ACC112 (cell line): Measurements from ENCODE around the gene SMC6.

Experiments
- H2AFZ ChIP-seq: fragments of 200-600 bp; sonication (generic); one replicate; pipeline ENCODE4 v1.6.0; 2017; ENCODE audit warnings: antibody characterized with exemption, low read length; ENCODE audit not compliant: unreplicated experiment
- H3K27ac ChIP-seq: fragments of 200-600 bp; sonication (generic); 2 replicates; pipeline ENCODE4 v1.5.1; 2014; ENCODE audit warnings: low read depth, mild to moderate bottlenecking, antibody characterized with exemption, low read length, moderate library complexity
- H3K27me3 ChIP-seq: fragments of 200-600 bp; sonication (generic); 2 replicates; pipeline ENCODE4 v1.6.1; 2014; ENCODE audit warnings: mild to moderate bottlenecking, antibody characterized with exemption, low read length, moderate library complexity, mixed read lengths; ENCODE audit not compliant: insufficient read depth
- H3K36me3 ChIP-seq: fragments of 200-600 bp; sonication (generic); 2 replicates; pipeline ENCODE4 v1.6.1; 2016; ENCODE audit warnings: mild to moderate bottlenecking, antibody characterized with exemption, low read length, moderate library complexity, mixed read lengths; ENCODE audit not compliant: insufficient read depth
- H3K4me1 ChIP-seq: fragments of 200-600 bp; sonication (generic); one replicate; pipeline ENCODE4 v1.6.1; 2016; ENCODE audit warnings: low read length, mixed read lengths; ENCODE audit not compliant: insufficient read depth, unreplicated experiment, control insufficient read depth
- H3K4me3 ChIP-seq: fragments of 200-600 bp; sonication (generic); 2 replicates; pipeline ENCODE4 v1.5.1; 2014; ENCODE audit warnings: mild to moderate bottlenecking, low read depth, low read length
- H3K79me2 ChIP-seq: fragments of 200-600 bp; sonication (generic); one replicate; pipeline ENCODE4 v1.6.0; 2016; ENCODE audit warnings: low read length; ENCODE audit not compliant: control insufficient read depth, unreplicated experiment, insufficient read depth

SMC6 gene

GRCh38 chr2:17748745-17749144 lies 4.9 kb downstream of the SMC6 start:
- Histone ChIP-seq H3K27ac (no peak overlapping the region), H3K27me3 (no peaks in the 10 kb centered on the region), H3K79me2 (peaks cover 60% of the 10 kb centered on the region), H2AFZ (no peak overlapping the region), H3K4me1 (peaks cover 9% of the 10 kb centered on the region), H3K4me3 (no peak overlapping the region), H3K36me3 (peaks cover 11% of the 10 kb centered on the region; the same call in 1 of the 2 replicates)

DNA sequence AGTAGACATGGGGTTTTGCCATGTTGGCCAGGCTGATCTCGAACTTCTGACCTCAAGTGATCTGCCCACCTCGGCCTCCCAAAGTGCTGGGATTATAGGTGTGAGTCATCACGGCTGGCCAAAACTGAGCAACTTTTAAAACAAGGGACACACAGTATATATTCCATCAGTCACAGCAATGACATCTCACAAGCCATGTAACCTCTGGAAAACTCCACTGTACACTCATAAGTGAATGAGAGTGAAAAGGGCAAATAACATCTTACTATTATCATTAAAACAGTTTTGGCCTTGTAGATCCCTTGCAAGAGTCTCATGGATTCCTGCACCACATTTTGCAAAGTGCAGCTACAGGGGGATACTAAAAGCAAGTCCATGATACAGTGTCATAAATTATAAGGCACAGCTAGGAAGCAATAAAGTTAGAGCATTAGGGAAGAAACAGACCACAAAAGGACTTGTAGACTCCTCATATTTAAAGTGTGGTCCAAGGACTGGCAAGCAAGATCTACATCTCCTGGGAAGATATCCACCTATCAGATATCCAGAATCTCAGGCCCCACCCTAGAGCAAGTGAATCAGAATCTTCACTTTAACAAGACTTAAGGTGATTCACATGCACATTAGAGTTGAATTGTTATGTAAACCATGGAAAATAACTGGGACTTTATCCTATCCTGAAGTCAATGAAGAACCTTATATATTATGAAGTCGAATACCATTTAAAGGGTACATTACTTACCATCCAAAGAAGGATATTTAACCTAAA lies 5.7 kb downstream of the SMC6 start:
- Histone ChIP-seq H3K36me3 (peaks cover 12% of the 10 kb centered on the region; the same call in 1 of the 2 replicates), H2AFZ (no peak overlapping the region), H3K27me3 (no peaks in the 10 kb centered on the region), H3K4me1 (peaks cover 9% of the 10 kb centered on the region), H3K27ac (no peak overlapping the region), H3K79me2 (peaks cover 57% of the 10 kb centered on the region), H3K4me3 (no peak overlapping the region)

DNA sequence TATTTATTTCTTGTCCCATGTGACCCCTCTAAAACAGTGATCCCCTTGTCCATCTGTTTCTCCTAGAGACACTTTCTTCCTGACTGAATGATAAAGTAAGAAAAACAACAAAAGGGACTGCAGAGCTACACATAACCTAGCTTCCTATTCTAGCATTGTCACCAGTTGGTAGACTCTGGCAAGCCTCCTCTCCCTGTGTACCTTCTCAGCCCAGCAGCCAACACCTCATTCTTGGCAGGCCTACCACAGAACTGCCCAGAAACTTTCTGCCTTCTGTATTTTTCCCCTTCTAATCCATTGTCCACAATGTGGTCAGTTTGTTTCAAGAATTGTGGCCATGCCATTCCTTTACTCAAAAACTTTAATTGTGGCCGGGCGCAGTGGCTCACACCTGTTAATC lies 13.4 kb downstream of the SMC6 start:
- Histone ChIP-seq H3K4me3 (no peak overlapping the region), H3K36me3 (peaks cover 44% of the 10 kb centered on the region), H3K27me3 (no peaks in the 10 kb centered on the region), H3K4me1 (peaks cover 12% of the 10 kb centered on the region), H3K79me2 (peaks cover 12% of the 10 kb centered on the region), H2AFZ (no peak overlapping the region), H3K27ac (no peak overlapping the region)

GRCh38 chr2:17736989-17737388 lies 16.6 kb downstream of the SMC6 start:
- Histone ChIP-seq H3K4me3 (no peak overlapping the region), H2AFZ (no peak overlapping the region), H3K4me1 (peaks cover 12% of the 10 kb centered on the region), H3K27ac (peak overlapping the region; percentile 75), H3K27me3 (no peaks in the 10 kb centered on the region), H3K79me2 (peaks cover 8% of the 10 kb centered on the region), H3K36me3 (peaks cover 34% of the 10 kb centered on the region)

DNA sequence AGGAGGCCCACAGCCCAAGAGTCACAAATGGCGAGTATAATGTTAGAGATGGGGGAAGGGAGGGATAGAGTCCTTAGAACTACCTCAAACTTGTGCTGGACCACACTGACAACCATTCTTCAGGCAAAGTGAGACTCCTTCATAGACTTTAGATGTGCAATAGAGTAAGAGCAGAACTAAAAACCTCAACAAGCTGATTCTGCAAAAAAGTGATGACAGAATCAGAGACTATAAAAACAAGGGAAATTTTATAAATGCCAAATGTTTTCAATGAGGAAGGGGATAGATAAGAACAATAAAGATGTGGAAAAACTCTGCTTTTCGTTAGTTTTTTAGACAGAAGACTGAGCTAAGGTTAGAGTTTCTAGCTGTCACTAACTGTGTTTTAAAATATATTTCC lies 17.7 kb downstream of the SMC6 start:
- H3K4me1 ChIP-seq: peaks cover 12% of the 10 kb centered on the region
- peaks cover 34% of the 10 kb centered on the region for H3K36me3 ChIP-seq

DNA sequence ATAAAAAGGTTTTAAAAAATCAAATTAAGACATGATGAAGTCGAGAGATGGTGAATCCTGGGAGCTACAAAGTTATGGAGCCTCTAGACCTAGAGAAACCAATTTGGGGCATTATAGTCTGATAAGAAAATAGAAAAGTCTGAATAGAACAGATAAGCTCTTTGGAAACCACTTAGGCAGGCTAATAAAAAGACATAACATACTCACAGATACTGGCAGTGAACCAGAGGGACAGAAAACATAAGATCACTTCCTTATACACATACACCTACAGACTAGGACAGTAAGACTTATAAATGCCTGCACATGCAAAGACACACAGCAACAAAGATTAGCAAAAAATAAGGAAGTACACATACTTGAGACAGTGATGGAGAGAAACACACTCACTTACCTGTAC lies 20.0 kb downstream of the SMC6 start:
- Histone ChIP-seq H3K4me3 (no peak overlapping the region), H3K79me2 (no peaks in the 10 kb centered on the region), H2AFZ (no peak overlapping the region), H3K27me3 (no peaks in the 10 kb centered on the region), H3K4me1 (peaks cover 12% of the 10 kb centered on the region), H3K36me3 (peaks cover 35% of the 10 kb centered on the region), H3K27ac (no peak overlapping the region)

More for the DNA sequence above, 17.7 kb downstream of the SMC6 start:
- H3K4me3 ChIP-seq: no peak overlapping the region
- no peak overlapping the region for H3K27ac ChIP-seq
- no peaks in the 10 kb centered on the region for H3K27me3 ChIP-seq
- H3K79me2 ChIP-seq: peaks cover 4% of the 10 kb centered on the region
- H2AFZ ChIP-seq: no peak overlapping the region

GRCh38 chr2:17729880-17730279 lies 23.7 kb downstream of the SMC6 start:
- Histone ChIP-seq H2AFZ (no peak overlapping the region), H3K36me3 (peaks cover 11% of the 10 kb centered on the region), H3K4me3 (no peak overlapping the region), H3K27me3 (no peaks in the 10 kb centered on the region), H3K79me2 (no peaks in the 10 kb centered on the region), H3K4me1 (no peaks in the 10 kb centered on the region), H3K27ac (no peak overlapping the region)

- Histone ChIP-seq H3K36me3 (peaks cover 22% of the 10 kb centered on the region), H3K4me1 (no peaks in the 10 kb centered on the region), H3K27me3 (no peaks in the 10 kb centered on the region), H2AFZ (no peak overlapping the region), H3K4me3 (no peak overlapping the region), H3K79me2 (no peaks in the 10 kb centered on the region), H3K27ac (no peak overlapping the region)
Measured at GRCh38 chr2:17728210-17728609, 25.4 kb downstream of the SMC6 start.

- Histone ChIP-seq H2AFZ (no peak overlapping the region), H3K4me1 (no peaks in the 10 kb centered on the region), H3K36me3 (peaks cover 42% of the 10 kb centered on the region), H3K79me2 (no peaks in the 10 kb centered on the region), H3K4me3 (no peak overlapping the region), H3K27ac (no peak overlapping the region), H3K27me3 (no peaks in the 10 kb centered on the region)
Measured at GRCh38 chr2:17719562-17720371, 33.8 kb downstream of the SMC6 start.

- Histone ChIP-seq H3K4me3 (no peak overlapping the region), H3K79me2 (no peaks in the 10 kb centered on the region), H3K36me3 (peaks cover 44% of the 10 kb centered on the region), H3K27ac (no peak overlapping the region), H3K4me1 (no peaks in the 10 kb centered on the region), H2AFZ (no peak overlapping the region), H3K27me3 (no peaks in the 10 kb centered on the region)
Measured at GRCh38 chr2:17718689-17719088, 34.9 kb downstream of the SMC6 start.

GRCh38 chr2:17717666-17718065 lies 35.9 kb downstream of the SMC6 start:
- Histone ChIP-seq H3K4me1 (no peaks in the 10 kb centered on the region), H2AFZ (no peak overlapping the region), H3K79me2 (no peaks in the 10 kb centered on the region), H3K4me3 (no peak overlapping the region), H3K27me3 (no peaks in the 10 kb centered on the region), H3K36me3 (peaks cover 45% of the 10 kb centered on the region), H3K27ac (no peak overlapping the region)
